IMR-90 (cell line): ENCODE results near the gene CD6. TPM values are rescaled to one million over a fixed set of nuclear protein-coding genes. Genes with fewer than 3 reads are reported as not detected.

ENCODE experiments used
- ATAC-seq: fragments of 200-7000 bp; cut with Tn5 transposase; 2 replicates; pipeline ENCODE4 v1.9.1; 2020; ENCODE audit warnings: low read depth, mild to moderate bottlenecking, moderate library complexity
- BruUV-seq: library from RNA; stranded (reverse); fragments of 400-500 nt; replicated peaks from 2 replicates; lab custom pipeline; 2021; lab: Mats Ljungman, UMichigan
- CTCF ChIA-PET: fragments of 300-600 bp; formaldehyde crosslinking; extraction: SDS; loops from one replicate; lab custom pipeline; 2021; ENCODE audit warnings: antibody characterized with exemption; lab: Yijun Ruan, JAX
- POLR2A ChIA-PET: fragments of 300-600 bp; sonication (Branson Sonifier 250); formaldehyde crosslinking; loops from one replicate; lab custom pipeline; 2022; ENCODE audit warnings: antibody characterized with exemption; ENCODE audit not compliant: unreplicated experiment; lab: Charles Lee
- DNase-seq: peaks from one replicate; pipeline ENCODE4 v3.0.0; 2013
- H2AFZ ChIP-seq: replicated peaks from 2 replicates; pipeline ENCODE3; 2013; ENCODE audit warnings: low read length, mild to moderate bottlenecking; ENCODE audit not compliant: poor library complexity
- H2AK5ac ChIP-seq: 2 replicates; pipeline ENCODE4 v1.6.1; 2013; ENCODE audit warnings: low read depth, low read length, inconsistent platforms
- H2AK9ac ChIP-seq: replicated peaks from 2 replicates; pipeline ENCODE3; 2013; ENCODE audit warnings: mild to moderate bottlenecking, low read depth, low read length, moderate library complexity; ENCODE audit not compliant: poor library complexity
- H2BK120ac ChIP-seq: 2 replicates; pipeline ENCODE4 v1.6.1; 2013; ENCODE audit warnings: low read depth, low read length, inconsistent platforms
- H2BK15ac ChIP-seq: 3 replicates; pipeline ENCODE4 v1.6.1; 2013; ENCODE audit warnings: low read depth, low read length, inconsistent platforms
- H2BK20ac ChIP-seq: 2 replicates; pipeline ENCODE4 v1.6.1; 2013; ENCODE audit warnings: low read depth, mild to moderate bottlenecking, inconsistent platforms, low read length, moderate library complexity
- H2BK5ac ChIP-seq: 2 replicates; pipeline ENCODE4 v1.6.1; 2013; ENCODE audit warnings: mild to moderate bottlenecking, low read depth, low read length, inconsistent platforms; ENCODE audit not compliant: poor library complexity, severe bottlenecking
- H3K14ac ChIP-seq: replicated peaks from 2 replicates; pipeline ENCODE4 v1.6.1; 2013; ENCODE audit warnings: low read depth, low read length, inconsistent platforms
- H3K18ac ChIP-seq: 2 replicates; pipeline ENCODE4 v1.6.1; 2013; ENCODE audit warnings: low read depth, low read length, control low read depth
- H3K23ac ChIP-seq: 2 replicates; pipeline ENCODE4 v1.6.1; 2013; ENCODE audit warnings: low read depth, low read length, inconsistent platforms
- H3K27ac ChIP-seq: 2 replicates; pipeline ENCODE4 v1.5.1; 2013; ENCODE audit warnings: mild to moderate bottlenecking, control low read depth, low read length; ENCODE audit not compliant: insufficient read depth
- H3K27me3 ChIP-seq: 2 replicates; pipeline ENCODE4 v1.6.1; 2013; ENCODE audit warnings: low read length; ENCODE audit not compliant: control insufficient read depth, insufficient read depth
- H3K36me3 ChIP-seq: 2 replicates; pipeline ENCODE4 v1.6.1; 2013; ENCODE audit warnings: low read length, mixed read lengths; ENCODE audit not compliant: control insufficient read depth, insufficient read depth
- H3K4ac ChIP-seq: 2 replicates; pipeline ENCODE4 v1.6.1; 2013; ENCODE audit warnings: low read depth, low read length, inconsistent platforms
- H3K4me1 ChIP-seq: 2 replicates; pipeline ENCODE4 v1.6.1; 2013; ENCODE audit warnings: low read length, mixed read lengths; ENCODE audit not compliant: control insufficient read depth, insufficient read depth
- H3K4me2 ChIP-seq: 2 replicates; pipeline ENCODE4 v1.6.1; 2013; ENCODE audit warnings: low read depth, mild to moderate bottlenecking, control low read depth, low read length, moderate library complexity
- H3K4me3 ChIP-seq: 2 replicates; pipeline ENCODE4 v1.5.1; 2013; ENCODE audit warnings: low read depth, mild to moderate bottlenecking, control low read depth, low read length, moderate library complexity; ENCODE audit not compliant: insufficient read depth
- H3K56ac ChIP-seq: 2 replicates; pipeline ENCODE4 v1.6.1; 2013; ENCODE audit warnings: low read length, inconsistent platforms; ENCODE audit not compliant: insufficient read depth; ENCODE audit errors: extremely low read depth
- H3K79me1 ChIP-seq, 2 experiments: 2 replicates each; pipeline ENCODE4 v1.6.1; 2013; ENCODE audit warnings: low read length in 2 of 2, inconsistent platforms in 1 of 2, low read depth in 1 of 2
- H3K9ac ChIP-seq: 2 replicates; pipeline ENCODE4 v1.6.1; 2013; ENCODE audit warnings: low read depth, low read length, control low read depth
- H3K9me1 ChIP-seq: 2 replicates; pipeline ENCODE4 v1.6.1; 2013; ENCODE audit warnings: low read length, inconsistent platforms; ENCODE audit not compliant: insufficient read depth
- H3K9me3 ChIP-seq: 2 replicates; pipeline ENCODE4 v1.6.1; 2013; ENCODE audit warnings: low read length; ENCODE audit not compliant: control insufficient read depth, insufficient read depth
- H4K20me1 ChIP-seq: 2 replicates; pipeline ENCODE4 v1.6.1; 2013; ENCODE audit warnings: low read length, inconsistent platforms; ENCODE audit not compliant: insufficient read depth
- H4K5ac ChIP-seq: 2 replicates; pipeline ENCODE4 v1.6.1; 2013; ENCODE audit warnings: mild to moderate bottlenecking, low read depth, low read length, control low read depth
- H4K8ac ChIP-seq, 2 experiments: 2 replicates each; pipeline ENCODE4 v1.6.1; 2013; ENCODE audit warnings: low read depth in 2 of 2, low read length in 2 of 2, control low read depth in 1 of 2, inconsistent platforms in 1 of 2
- H4K91ac ChIP-seq: 2 replicates; pipeline ENCODE4 v1.6.1; 2013; ENCODE audit warnings: low read depth, low read length, inconsistent platforms; ENCODE audit not compliant: insufficient read depth
- BHLHE40 ChIP-seq: fragments of 150-350 bp; IDR thresholded peaks from 2 replicates; pipeline ENCODE4 v1.6.1; 2016; ENCODE audit warnings: mild to moderate bottlenecking, low read depth, low read length
- CEBPB ChIP-seq: IDR thresholded peaks from 2 replicates; pipeline ENCODE4 v1.6.1; 2012; ENCODE audit warnings: low read depth, low read length, improper control_type of control experiment
- CHD1 ChIP-seq: IDR thresholded peaks from 2 replicates; pipeline ENCODE4 v1.6.1; 2012; ENCODE audit warnings: low read depth, low read length, improper control_type of control experiment
- FOS ChIP-seq: fragments of 150-350 bp; IDR thresholded peaks from 2 replicates; pipeline ENCODE4 v1.6.1; 2016; ENCODE audit warnings: low read depth, low read length
- MAFK ChIP-seq: IDR thresholded peaks from 2 replicates; pipeline ENCODE4 v1.6.1; 2012; ENCODE audit warnings: low read depth, low read length, improper control_type of control experiment
- MXI1 ChIP-seq: IDR thresholded peaks from 2 replicates; pipeline ENCODE4 v1.6.1; 2012; ENCODE audit warnings: low read depth, mild to moderate bottlenecking, low read length, moderate library complexity, borderline replicate concordance
- POLR2A ChIP-seq: IDR thresholded peaks from 2 replicates; pipeline ENCODE4 v1.6.1; 2012; ENCODE audit warnings: mild to moderate bottlenecking, low read depth, low read length
- RAD21 ChIP-seq: IDR thresholded peaks from 2 replicates; pipeline ENCODE4 v1.6.1; 2012; ENCODE audit warnings: low read length, improper control_type of control experiment
- RCOR1 ChIP-seq: IDR thresholded peaks from 2 replicates; pipeline ENCODE4 v1.6.1; 2012; ENCODE audit warnings: mild to moderate bottlenecking, low read length, improper control_type of control experiment; ENCODE audit not compliant: insufficient replicate concordance
- SMC3 ChIP-seq: fragments of 150-350 bp; IDR thresholded peaks from 2 replicates; pipeline ENCODE4 v1.6.1; 2016; ENCODE audit warnings: low read depth, mild to moderate bottlenecking, antibody characterized with exemption, low read length, moderate library complexity
- WGBS, 2 experiments: methylation state at CpG; one replicate each; pipeline versions ENCODE4 v1.1.5 to v1.1.7; 2013; ENCODE audit warnings: missing lambda C conversion rate in 2 of 2; ENCODE audit not compliant: insufficient read length in 1 of 2; ENCODE audit errors: extremely low coverage in 2 of 2; 5-methylcytosine and 5-hydroxymethylcytosine counted together
- dilution Hi-C: fragments of 300-500 bp; cut with HindIII; formaldehyde crosslinking; loops from one replicate; pipeline ENCODE4 v1.14.3; 2018; ENCODE audit warnings: low sequenced_read_pairs; ENCODE audit not compliant: unreplicated experiment
- in situ Hi-C: fragments of 300-500 bp; cut with MboI; formaldehyde crosslinking; loops from 3 replicates; pipeline ENCODE4 v1.14.3; 2019; ENCODE audit warnings: low sequenced_read_pairs, inconsistent platforms, mixed read lengths
- intact Hi-C: fragments of 100-400 bp; cut with micrococcal nuclease; formaldehyde crosslinking; loops from 2 replicates; pipeline ENCODE4 v1.10.0; 2022
- polyA plus RNA-seq, 3 experiments: library from polyadenylated mRNA; depleted of rRNA; stranded (reverse); fragments of >200 nt; gene quantifications; 2 replicates each; pipeline ENCODE4 v1.2.3, GENCODE V29; 2012; ENCODE audit warnings: low replicate concordance in 1 of 3
- total RNA-seq: library from RNA; depleted of rRNA; stranded (reverse); fragments of >200 nt; gene quantifications from 2 replicates; pipeline ENCODE4 v1.2.3, GENCODE V29; 2012
- TF ChIP-seq, protein P1 (sequence below): fragments of 150-350 bp; IDR thresholded peaks from 2 replicates; pipeline ENCODE4 v1.6.1; 2016; ENCODE audit warnings: low read depth, mild to moderate bottlenecking, low read length, moderate library complexity, borderline replicate concordance
- TF ChIP-seq, protein P2 (sequence below): fragments of 150-350 bp; IDR thresholded peaks from 2 replicates; pipeline ENCODE4 v1.6.1; 2017; ENCODE audit warnings: mild to moderate bottlenecking, antibody characterized with exemption, low read length, low read depth
- TF ChIP-seq, protein P3 (sequence below): conservative IDR thresholded peaks from 2 replicates; pipeline ENCODE4 v1.5.1; 2012; ENCODE audit warnings: mild to moderate bottlenecking, low read depth, low read length, improper control_type of control experiment

The CD6 gene
- total and polyA plus RNA-seq, 2 of the 4 experiments (the other 2 are of a cell fraction): not detected

DNA sequence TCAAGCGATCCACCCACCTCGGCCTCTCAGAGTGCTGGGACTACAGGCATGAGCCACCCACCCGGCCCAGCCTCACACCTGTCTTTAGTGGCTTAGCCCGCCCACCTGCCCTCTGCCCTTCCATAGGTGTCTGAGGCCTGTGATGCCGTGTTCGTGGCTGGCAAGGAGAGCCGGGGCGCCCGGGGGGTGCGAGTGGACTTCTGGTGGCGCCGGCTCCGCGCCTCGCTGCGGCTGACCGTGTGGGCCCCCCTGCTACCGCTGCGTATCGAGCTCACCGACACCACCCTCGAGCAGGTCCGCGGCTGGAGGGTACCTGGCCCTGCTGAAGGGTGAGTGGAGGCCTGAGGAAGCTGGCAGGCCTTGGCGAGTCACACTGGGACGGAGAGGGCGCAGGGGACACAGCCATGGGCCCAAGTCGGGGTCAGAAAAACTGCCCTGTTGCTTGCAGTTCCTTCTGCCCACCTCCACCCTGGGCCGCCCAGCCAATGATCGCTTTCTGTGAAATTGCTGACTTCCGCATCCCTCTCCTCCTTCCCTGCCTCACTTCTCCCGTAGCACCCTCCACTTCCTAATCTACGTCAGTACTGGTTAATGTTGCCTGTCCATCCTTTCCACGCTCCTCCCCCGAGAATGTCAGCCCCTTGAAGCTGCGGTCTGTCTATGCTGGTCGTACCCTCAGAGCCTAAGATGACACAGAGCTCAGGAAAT lies 37.9 kb upstream of the CD6 start:
- ChIA-PET CTCF (no interaction called here), POLR2A (no interaction called here)
- dilution Hi-C loops: no loop called here
- intact Hi-C loops: no loop called here
- Histone ChIP-seq H4K5ac (no peak overlapping the region), H3K36me3 (peaks cover 54% of the 10 kb centered on the region), H3K56ac (no peak overlapping the region), H2AFZ (no peak overlapping the region), H2AK5ac (no peak overlapping the region), H3K4me1 (no peaks in the 10 kb centered on the region; the same call in 1 of the 2 replicates), H4K20me1 (no peaks in the 10 kb centered on the region), H3K79me1 (no peaks in the 10 kb centered on the region; a peak in 1 of 4 replicates), H3K27ac (no peak overlapping the region), H2AK9ac (no peak overlapping the region), H2BK120ac (no peak overlapping the region), H2BK15ac (no peak overlapping the region), H4K91ac (no peak overlapping the region), H3K4ac (no peak overlapping the region), H3K14ac (no peak overlapping the region), H2BK20ac (no peak overlapping the region), H3K23ac (no peak overlapping the region), H3K4me3 (no peak overlapping the region), H3K27me3 (no peaks in the 10 kb centered on the region), H3K4me2 (no peak overlapping the region), H3K18ac (no peak overlapping the region), H3K9me3 (no peaks in the 10 kb centered on the region), H3K9ac (no peak overlapping the region), H2BK5ac (no peak overlapping the region), H3K9me1 (no peaks in the 10 kb centered on the region), H4K8ac (no peak overlapping the region)
- no peak for ATAC-seq
- DNase-seq: no peak
- no peak for TF ChIP-seq MAFK
- TF ChIP-seq RAD21: no peak
- TF ChIP-seq, protein P1, sequence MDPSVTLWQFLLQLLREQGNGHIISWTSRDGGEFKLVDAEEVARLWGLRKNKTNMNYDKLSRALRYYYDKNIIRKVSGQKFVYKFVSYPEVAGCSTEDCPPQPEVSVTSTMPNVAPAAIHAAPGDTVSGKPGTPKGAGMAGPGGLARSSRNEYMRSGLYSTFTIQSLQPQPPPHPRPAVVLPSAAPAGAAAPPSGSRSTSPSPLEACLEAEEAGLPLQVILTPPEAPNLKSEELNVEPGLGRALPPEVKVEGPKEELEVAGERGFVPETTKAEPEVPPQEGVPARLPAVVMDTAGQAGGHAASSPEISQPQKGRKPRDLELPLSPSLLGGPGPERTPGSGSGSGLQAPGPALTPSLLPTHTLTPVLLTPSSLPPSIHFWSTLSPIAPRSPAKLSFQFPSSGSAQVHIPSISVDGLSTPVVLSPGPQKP: no peak
- TF ChIP-seq CEBPB: no peak
- TF ChIP-seq RCOR1: no peak
- no peak for TF ChIP-seq MXI1
- TF ChIP-seq, protein P2, sequence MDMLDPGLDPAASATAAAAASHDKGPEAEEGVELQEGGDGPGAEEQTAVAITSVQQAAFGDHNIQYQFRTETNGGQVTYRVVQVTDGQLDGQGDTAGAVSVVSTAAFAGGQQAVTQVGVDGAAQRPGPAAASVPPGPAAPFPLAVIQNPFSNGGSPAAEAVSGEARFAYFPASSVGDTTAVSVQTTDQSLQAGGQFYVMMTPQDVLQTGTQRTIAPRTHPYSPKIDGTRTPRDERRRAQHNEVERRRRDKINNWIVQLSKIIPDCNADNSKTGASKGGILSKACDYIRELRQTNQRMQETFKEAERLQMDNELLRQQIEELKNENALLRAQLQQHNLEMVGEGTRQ: no peak
- TF ChIP-seq, protein P3, sequence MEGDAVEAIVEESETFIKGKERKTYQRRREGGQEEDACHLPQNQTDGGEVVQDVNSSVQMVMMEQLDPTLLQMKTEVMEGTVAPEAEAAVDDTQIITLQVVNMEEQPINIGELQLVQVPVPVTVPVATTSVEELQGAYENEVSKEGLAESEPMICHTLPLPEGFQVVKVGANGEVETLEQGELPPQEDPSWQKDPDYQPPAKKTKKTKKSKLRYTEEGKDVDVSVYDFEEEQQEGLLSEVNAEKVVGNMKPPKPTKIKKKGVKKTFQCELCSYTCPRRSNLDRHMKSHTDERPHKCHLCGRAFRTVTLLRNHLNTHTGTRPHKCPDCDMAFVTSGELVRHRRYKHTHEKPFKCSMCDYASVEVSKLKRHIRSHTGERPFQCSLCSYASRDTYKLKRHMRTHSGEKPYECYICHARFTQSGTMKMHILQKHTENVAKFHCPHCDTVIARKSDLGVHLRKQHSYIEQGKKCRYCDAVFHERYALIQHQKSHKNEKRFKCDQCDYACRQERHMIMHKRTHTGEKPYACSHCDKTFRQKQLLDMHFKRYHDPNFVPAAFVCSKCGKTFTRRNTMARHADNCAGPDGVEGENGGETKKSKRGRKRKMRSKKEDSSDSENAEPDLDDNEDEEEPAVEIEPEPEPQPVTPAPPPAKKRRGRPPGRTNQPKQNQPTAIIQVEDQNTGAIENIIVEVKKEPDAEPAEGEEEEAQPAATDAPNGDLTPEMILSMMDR: no peak
- TF ChIP-seq BHLHE40: no peak
- no peak for TF ChIP-seq CHD1
- TF ChIP-seq POLR2A: no peak
- TF ChIP-seq FOS: no peak
- TF ChIP-seq SMC3: no peak
- BruUV-seq: no TSS peak
- WGBS, 2 experiments: 80% methylated on average over 4 of the region's 37 CpGs; no CpG with 5 or more reads in 1 of the 2 experiments
- in situ Hi-C loops: no loop called here
